ENCODE measurements around the gene NSD2.
A peak's percentile ranks its signal among the peaks of the same experiment; 100 is the strongest.

Gene NSD2

GRCh38 chr4:1945912-1946311, 74.7 kb downstream of the NSD2 start:
- DNase-seq, result no peak

- DNase-seq, result no peak
These were observed 77.0 kb downstream of the NSD2 start for GRCh38 chr4:1948232-1948631.

GRCh38 chr4:1948892-1949436, 77.8 kb downstream of the NSD2 start:
- no peak for DNase-seq

- no peak for DNase-seq
These were observed 79.2 kb downstream of the NSD2 start for GRCh38 chr4:1950369-1950768.

GRCh38 chr4:1952058-1952700, 81.0 kb downstream of the NSD2 start:
- no peak for DNase-seq

GRCh38 chr4:1952719-1953118, 81.5 kb downstream of the NSD2 start:
- no peak for DNase-seq

GRCh38 chr4:1953335-1953734, 82.1 kb downstream of the NSD2 start:
- no peak for DNase-seq

GRCh38 chr4:1956631-1957030, 85.4 kb downstream of the NSD2 start:
- no peak for DNase-seq

- DNase-seq, result no peak
These were observed 87.3 kb downstream of the NSD2 start for GRCh38 chr4:1958276-1959103.

- no peak for DNase-seq
These were observed 87.9 kb downstream of the NSD2 start for GRCh38 chr4:1959104-1959384.

- DNase-seq, result no peak
These were observed 89.1 kb downstream of the NSD2 start for GRCh38 chr4:1960170-1960825.

- no peak for DNase-seq
These were observed 89.8 kb downstream of the NSD2 start for GRCh38 chr4:1961038-1961437.

- DNase-seq, result peak; percentile 1
These were observed 90.4 kb downstream of the NSD2 start for GRCh38 chr4:1961563-1961962.

GRCh38 chr4:1962980-1963379, 91.8 kb downstream of the NSD2 start:
- DNase-seq, result no peak

- no peak for DNase-seq
These were observed 93.2 kb downstream of the NSD2 start for GRCh38 chr4:1964443-1964842.

GRCh38 chr4:1964971-1965370, 93.8 kb downstream of the NSD2 start:
- no peak for DNase-seq

GRCh38 chr4:1967512-1968149, 96.4 kb downstream of the NSD2 start:
- no peak for DNase-seq

GRCh38 chr4:1968686-1969295, 97.6 kb downstream of the NSD2 start:
- DNase-seq, result no peak

GRCh38 chr4:1969928-1970723, 98.9 kb downstream of the NSD2 start:
- no peak for DNase-seq

- no peak for DNase-seq
These were observed 99.7 kb downstream of the NSD2 start for GRCh38 chr4:1970926-1971325.

- DNase-seq, result no peak
These were observed 100.4 kb downstream of the NSD2 start for GRCh38 chr4:1971456-1972200.

All from NCI-H1105 treated with DMSO at 0.1 percent for 48 hours (cell line).